K562 (cell line): ENCODE results near the gene TMEM63C. TPM values are rescaled to one million over a fixed set of nuclear protein-coding genes. Genes with fewer than 3 reads are reported as not detected.

Source experiments
- CHD7 ChIP-seq: fragments of 200-600 bp; sonication (generic); IDR thresholded peaks from one replicate; pipeline ENCODE4 v1.6.1; 2012; ENCODE audit warnings: mild to moderate bottlenecking, low read depth, low read length, inconsistent platforms
- ESRRB ChIP-seq: fragments of 250-450 bp; sonication (Bioruptor Pico); IDR thresholded peaks from 2 replicates; pipeline ENCODE4 v1.5.0; 2020; ENCODE audit warnings: mild to moderate bottlenecking, moderate library complexity, borderline replicate concordance
- FOXK2 ChIP-seq, 2 experiments: fragments of 450-650 bp; IDR thresholded peaks in 1 of 2; conservative IDR thresholded peaks in 1 of 2; 2 replicates each; pipeline ENCODE4 v1.6.1; 2016; ENCODE audit warnings: low read depth in 2 of 2, mild to moderate bottlenecking in 1 of 2
- KAT2B ChIP-seq: IDR thresholded peaks from one replicate; pipeline ENCODE4 v1.6.1; 2012; ENCODE audit warnings: low read depth, mild to moderate bottlenecking, control low read depth, inconsistent platforms, low read length, moderate library complexity
- MXI1 ChIP-seq: IDR thresholded peaks from 2 replicates; pipeline ENCODE4 v1.6.1; 2011; ENCODE audit warnings: low read depth, mild to moderate bottlenecking, improper control_type of control experiment, low read length
- RCOR1 ChIP-seq, 2 experiments: IDR thresholded peaks; 2 replicates each; pipeline ENCODE4 v1.6.1; 2012; ENCODE audit warnings: low read depth in 2 of 2, low read length in 2 of 2, borderline replicate concordance in 1 of 2, improper control_type of control experiment in 1 of 2
- RREB1 ChIP-seq: fragments of 250-450 bp; sonication (Bioruptor Pico); IDR thresholded peaks from 2 replicates; pipeline ENCODE4 v1.4.0; 2020
- ZNF778 ChIP-seq: fragments of 450-650 bp; formaldehyde crosslinking; IDR thresholded peaks from 2 replicates; pipeline ENCODE4 v1.4.0; 2020; ENCODE audit warnings: mild to moderate bottlenecking, moderate library complexity
- ZNF780A ChIP-seq: fragments of 250-450 bp; sonication (Bioruptor Pico); IDR thresholded peaks from 2 replicates; pipeline ENCODE4 v1.5.0; 2021; ENCODE audit warnings: mild to moderate bottlenecking
- polyA plus RNA-seq, 8 experiments: library from polyadenylated mRNA; depleted of rRNA in 4 of 8; stranded (reverse) in 5 of 8; unstranded in 3 of 8; fragments of >200 nt; fragmentation: Nextera tagmentation in 2 of 8; fragmentation: Illumina TruSeq in 1 of 8; extraction: Ambion mirVana in 2 of 8; extraction: Trizol in 1 of 8; gene quantifications; 2 replicates each; pipeline versions ENCODE4 v1.2.1 to v1.2.3, GENCODE V29; 2011 to 2014; ENCODE audit warnings: inconsistent platforms in 1 of 8, missing spikeins in 1 of 8
- total RNA-seq, 7 experiments: library from RNA; depleted of rRNA in 6 of 7; stranded (reverse); fragments of >200 nt in 6 of 7; fragmentation: Illumina TruSeq in 2 of 7; extraction: Trizol in 2 of 7; gene quantifications; 2 replicates each; pipeline versions ENCODE4 v1.2.1 to v1.2.3, GENCODE V29; 2011 to 2021; ENCODE audit warnings: low replicate concordance in 1 of 7

TMEM63C gene
- total and polyA plus RNA-seq, 9 of the 15 experiments (the other 6 are each of a cell fraction or from before 2014, with no cell fraction given): 0.07 TPM; not detected in 8

- TF ChIP-seq RREB1 (CRISPR knock-in tag): no peak
- peak in 1 of 2 experiments; percentile 32; a peak in 1 of 4 replicates for TF ChIP-seq RCOR1 (IDR thresholded peaks at IDR 0.05; ENCODE audit: borderline replicate concordance in 1 of 2, low read depth in 2 of 2, low read length in 2 of 2)
- no peak for TF ChIP-seq ZNF780A
- TF ChIP-seq FOXK2 (conservative IDR thresholded peaks at IDR 0.05 in 1 of 2, IDR thresholded peaks at IDR 0.05 in 1 of 2; ENCODE audit: low read depth in 2 of 2): peak; percentile 76 to 87
- TF ChIP-seq MXI1: no peak
- no peak for TF ChIP-seq KAT2B
- TF ChIP-seq ESRRB (CRISPR knock-in tag): no peak
- no peak for TF ChIP-seq ZNF778
- no peak for TF ChIP-seq CHD7
These were observed 122.0 kb downstream of the TMEM63C start (continued) for GRCh38 chr14:77303417-77304156.
